Loucy (cell line): ENCODE data around the gene LRRTM3.

Source experiments
- H2AFZ ChIP-seq: fragments of 200-600 bp; sonication (generic); 2 replicates; pipeline ENCODE4 v1.6.0; 2016; ENCODE audit warnings: antibody characterized with exemption, mild to moderate bottlenecking, low read length, moderate library complexity
- H3F3A ChIP-seq: fragments of 200-600 bp; 2 replicates; pipeline ENCODE4 v1.6.0; 2016; ENCODE audit warnings: antibody characterized with exemption, low read depth, mild to moderate bottlenecking
- H3K27me3 ChIP-seq: fragments of 200-600 bp; sonication (generic); 2 replicates; pipeline ENCODE4 v1.6.1; 2014; ENCODE audit warnings: low read length, mild to moderate bottlenecking; ENCODE audit not compliant: insufficient read depth, poor library complexity, severe bottlenecking
- H3K36me3 ChIP-seq: fragments of 200-600 bp; sonication (generic); 2 replicates; pipeline ENCODE4 v1.6.1; 2016; ENCODE audit warnings: low read length; ENCODE audit not compliant: insufficient read depth
- H3K4me1 ChIP-seq: fragments of 200-600 bp; sonication (generic); 2 replicates; pipeline ENCODE4 v1.5.1; 2014; ENCODE audit warnings: low read length, mild to moderate bottlenecking; ENCODE audit not compliant: insufficient read depth, poor library complexity, severe bottlenecking
- H3K4me2 ChIP-seq: fragments of 200-600 bp; sonication (generic); 2 replicates; pipeline ENCODE4 v1.6.0; 2014; ENCODE audit warnings: antibody characterized with exemption, low read length, low read depth, mild to moderate bottlenecking; ENCODE audit not compliant: poor library complexity, severe bottlenecking
- H3K4me3 ChIP-seq: fragments of 200-600 bp; sonication (generic); 2 replicates; pipeline ENCODE4 v1.5.1; 2014; ENCODE audit warnings: low read length, mild to moderate bottlenecking, mixed read lengths; ENCODE audit not compliant: poor library complexity, severe bottlenecking
- H3K79me2 ChIP-seq: fragments of 200-600 bp; sonication (generic); 2 replicates; pipeline ENCODE4 v1.6.1; 2014; ENCODE audit warnings: low read length; ENCODE audit not compliant: insufficient read depth
- H3K9ac ChIP-seq: fragments of 200-600 bp; sonication (generic); 2 replicates; pipeline ENCODE4 v1.6.0; 2014; ENCODE audit warnings: mild to moderate bottlenecking, low read depth, low read length, moderate library complexity; ENCODE audit not compliant: poor library complexity, severe bottlenecking
- H3K9me2 ChIP-seq: fragments of 200-600 bp; sonication (generic); replicated peaks from 2 replicates; pipeline ENCODE4 v1.6.1; 2016; ENCODE audit warnings: low read depth, low read length, mixed read lengths
- H3K9me3 ChIP-seq: fragments of 200-600 bp; sonication (generic); 2 replicates; pipeline ENCODE4 v1.6.1; 2014; ENCODE audit warnings: mild to moderate bottlenecking, antibody characterized with exemption, low read length, low read depth; ENCODE audit not compliant: insufficient read depth
- H4K20me1 ChIP-seq: fragments of 200-600 bp; sonication (generic); 2 replicates; pipeline ENCODE4 v1.6.0; 2014; ENCODE audit warnings: antibody characterized with exemption, low read length, mild to moderate bottlenecking; ENCODE audit not compliant: insufficient read depth, poor library complexity, severe bottlenecking
- CTCF ChIP-seq: fragments of 200-600 bp; sonication (generic); conservative IDR thresholded peaks from 2 replicates; pipeline ENCODE4 v1.5.1; 2014; ENCODE audit warnings: mild to moderate bottlenecking, antibody characterized with exemption, low read length
- EZH2phosphoT487 ChIP-seq: fragments of 200-600 bp; IDR thresholded peaks from 2 replicates; pipeline ENCODE4 v1.6.1; 2018; ENCODE audit warnings: antibody characterized with exemption, mild to moderate bottlenecking, moderate library complexity, borderline replicate concordance

The LRRTM3 gene

GRCh38 chr10:66880826-66881225 is 45.0 kb upstream of the LRRTM3 start:
- H3K9me3 ChIP-seq, result no peaks in the 10 kb centered on the region; the same call in 1 of the 2 replicates
- no peak overlapping the region for H3K9ac ChIP-seq
- H3K79me2 ChIP-seq, result no peaks in the 10 kb centered on the region

GRCh38 chr10:66881814-66882213 is 44.0 kb upstream of the LRRTM3 start:
- Histone ChIP-seq H3K4me1 (no peaks in the 10 kb centered on the region), H3K9me3 (no peaks in the 10 kb centered on the region; the same call in 1 of the 2 replicates), H3F3A (no peaks in the 10 kb centered on the region), H3K79me2 (no peaks in the 10 kb centered on the region), H3K4me3 (no peak overlapping the region), H4K20me1 (no peaks in the 10 kb centered on the region), H2AFZ (no peak overlapping the region), H3K27me3 (no peaks in the 10 kb centered on the region), H3K9me2 (no peaks in the 10 kb centered on the region), H3K4me2 (no peak overlapping the region), H3K36me3 (no peaks in the 10 kb centered on the region), H3K9ac (no peak overlapping the region)
- TF ChIP-seq EZH2phosphoT487 (no peak), CTCF (no peak)

More at GRCh38 chr10:66880826-66881225, 45.0 kb upstream of the LRRTM3 start:
- no peaks in the 10 kb centered on the region for H4K20me1 ChIP-seq
- H2AFZ ChIP-seq, result no peak overlapping the region
- no peaks in the 10 kb centered on the region for H3F3A ChIP-seq
- H3K36me3 ChIP-seq, result no peaks in the 10 kb centered on the region
- no peaks in the 10 kb centered on the region for H3K4me1 ChIP-seq
- no peaks in the 10 kb centered on the region for H3K27me3 ChIP-seq
- no peak for TF ChIP-seq CTCF
- no peak for TF ChIP-seq EZH2phosphoT487
- no peak overlapping the region for H3K4me2 ChIP-seq
- H3K9me2 ChIP-seq, result no peaks in the 10 kb centered on the region
- no peak overlapping the region for H3K4me3 ChIP-seq

GRCh38 chr10:66882271-66882670 is 43.6 kb upstream of the LRRTM3 start:
- H3K4me1 ChIP-seq, result no peaks in the 10 kb centered on the region
- no peak overlapping the region for H3K9ac ChIP-seq
- TF ChIP-seq EZH2phosphoT487 (no peak), CTCF (no peak)
- no peaks in the 10 kb centered on the region for H3K9me2 ChIP-seq
- no peaks in the 10 kb centered on the region for H4K20me1 ChIP-seq
- H3K4me2 ChIP-seq, result no peak overlapping the region
- no peaks in the 10 kb centered on the region; the same call in 1 of the 2 replicates for H3K9me3 ChIP-seq
- H3K4me3 ChIP-seq, result no peak overlapping the region
- H3K79me2 ChIP-seq, result no peaks in the 10 kb centered on the region
- no peaks in the 10 kb centered on the region for H3K27me3 ChIP-seq
- H3K36me3 ChIP-seq, result no peaks in the 10 kb centered on the region
- H3F3A ChIP-seq, result no peaks in the 10 kb centered on the region
- no peak overlapping the region for H2AFZ ChIP-seq
